ENCODE data around the gene PRPSAP2.

The PRPSAP2 gene

GRCh38 chr17:18916816-18917500 is 59.0 kb downstream of the PRPSAP2 start:
- TF ChIP-seq, protein P1, sequence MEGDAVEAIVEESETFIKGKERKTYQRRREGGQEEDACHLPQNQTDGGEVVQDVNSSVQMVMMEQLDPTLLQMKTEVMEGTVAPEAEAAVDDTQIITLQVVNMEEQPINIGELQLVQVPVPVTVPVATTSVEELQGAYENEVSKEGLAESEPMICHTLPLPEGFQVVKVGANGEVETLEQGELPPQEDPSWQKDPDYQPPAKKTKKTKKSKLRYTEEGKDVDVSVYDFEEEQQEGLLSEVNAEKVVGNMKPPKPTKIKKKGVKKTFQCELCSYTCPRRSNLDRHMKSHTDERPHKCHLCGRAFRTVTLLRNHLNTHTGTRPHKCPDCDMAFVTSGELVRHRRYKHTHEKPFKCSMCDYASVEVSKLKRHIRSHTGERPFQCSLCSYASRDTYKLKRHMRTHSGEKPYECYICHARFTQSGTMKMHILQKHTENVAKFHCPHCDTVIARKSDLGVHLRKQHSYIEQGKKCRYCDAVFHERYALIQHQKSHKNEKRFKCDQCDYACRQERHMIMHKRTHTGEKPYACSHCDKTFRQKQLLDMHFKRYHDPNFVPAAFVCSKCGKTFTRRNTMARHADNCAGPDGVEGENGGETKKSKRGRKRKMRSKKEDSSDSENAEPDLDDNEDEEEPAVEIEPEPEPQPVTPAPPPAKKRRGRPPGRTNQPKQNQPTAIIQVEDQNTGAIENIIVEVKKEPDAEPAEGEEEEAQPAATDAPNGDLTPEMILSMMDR (IDR thresholded peaks at IDR 0.05; ENCODE audit: insufficient read depth, low read length, poor library complexity, severe bottlenecking) = no peak
- Histone ChIP-seq H3K27me3 (replicated peaks; ENCODE audit: control insufficient read depth, insufficient read depth, low read length) (no peaks in the 10 kb centered on the region), H3K4me3 (replicated peaks; ENCODE audit: low read depth, low read length) (no peak overlapping the region), H3K36me3 (ENCODE audit: control insufficient read depth, insufficient read depth, low read length) (peaks cover 19% of the 10 kb centered on the region)
- no peak for DNase-seq (ENCODE audit: extremely low read depth, insufficient read length)

GRCh38 chr17:18917506-18918032 is 59.6 kb downstream of the PRPSAP2 start:
- TF ChIP-seq, protein P1 (IDR thresholded peaks at IDR 0.05; ENCODE audit: insufficient read depth, low read length, poor library complexity, severe bottlenecking) = no peak
- H3K36me3 ChIP-seq (ENCODE audit: control insufficient read depth, insufficient read depth, low read length) = peaks cover 19% of the 10 kb centered on the region

GRCh38 chr17:18919963-18920362 is 62.0 kb downstream of the PRPSAP2 start:
- DNase-seq (ENCODE audit: extremely low read depth, insufficient read length) = peak; percentile 23
- Histone ChIP-seq H3K4me3 (replicated peaks; ENCODE audit: low read depth, low read length) (no peak overlapping the region), H3K36me3 (ENCODE audit: control insufficient read depth, insufficient read depth, low read length) (peaks cover 11% of the 10 kb centered on the region), H3K27me3 (replicated peaks; ENCODE audit: control insufficient read depth, insufficient read depth, low read length) (no peaks in the 10 kb centered on the region)
- TF ChIP-seq, protein P1 (IDR thresholded peaks at IDR 0.05; ENCODE audit: insufficient read depth, low read length, poor library complexity, severe bottlenecking) = no peak

More at GRCh38 chr17:18917506-18918032, 59.6 kb downstream of the PRPSAP2 start:
- no peak overlapping the region for H3K4me3 ChIP-seq (replicated peaks; ENCODE audit: low read depth, low read length)
- H3K27me3 ChIP-seq (replicated peaks; ENCODE audit: control insufficient read depth, insufficient read depth, low read length) = no peaks in the 10 kb centered on the region
- no peak for DNase-seq (ENCODE audit: extremely low read depth, insufficient read length)

GRCh38 chr17:18920911-18921441 is 63.0 kb downstream of the PRPSAP2 start:
- Histone ChIP-seq H3K36me3 (ENCODE audit: control insufficient read depth, insufficient read depth, low read length) (peaks cover 9% of the 10 kb centered on the region), H3K4me3 (replicated peaks; ENCODE audit: low read depth, low read length) (peak overlapping the region; percentile 44; the same call in 1 of the 2 replicates), H3K27me3 (replicated peaks; ENCODE audit: control insufficient read depth, insufficient read depth, low read length) (no peaks in the 10 kb centered on the region)
- TF ChIP-seq, protein P1 (IDR thresholded peaks at IDR 0.05; ENCODE audit: insufficient read depth, low read length, poor library complexity, severe bottlenecking) = no peak
- peak; percentile 47 for DNase-seq (ENCODE audit: extremely low read depth, insufficient read length)

DNA sequence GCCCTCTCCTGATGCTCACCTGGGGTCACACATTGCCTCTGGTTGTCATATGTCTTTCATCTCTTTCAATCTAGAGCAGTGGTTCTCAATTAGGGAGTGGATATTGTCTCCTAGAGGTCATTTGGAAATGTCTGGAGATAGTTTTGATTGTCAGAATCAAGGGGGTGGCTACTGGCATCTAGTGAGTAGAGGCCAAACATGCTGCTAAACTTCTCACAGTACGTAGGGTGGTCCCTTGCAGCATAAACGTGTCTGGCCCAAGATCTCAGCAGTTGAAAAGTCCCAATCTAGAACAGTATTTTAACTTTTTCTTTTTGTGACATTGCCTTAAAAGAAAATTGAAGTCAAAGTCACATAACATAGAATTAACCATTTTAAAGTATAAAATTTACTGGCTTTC is 63.6 kb downstream of the PRPSAP2 start:
- Histone ChIP-seq H3K36me3 (ENCODE audit: control insufficient read depth, insufficient read depth, low read length) (peaks cover 9% of the 10 kb centered on the region), H3K27me3 (replicated peaks; ENCODE audit: control insufficient read depth, insufficient read depth, low read length) (no peaks in the 10 kb centered on the region), H3K4me3 (replicated peaks; ENCODE audit: low read depth, low read length) (peak overlapping the region; percentile 44)
- TF ChIP-seq, protein P1 (IDR thresholded peaks at IDR 0.05; ENCODE audit: insufficient read depth, low read length, poor library complexity, severe bottlenecking) = no peak
- no peak for DNase-seq (ENCODE audit: extremely low read depth, insufficient read length)
